Omental fat pad (tissue), 4 donors: ENCODE data around the gene SYT17. TPM values are rescaled to one million over a fixed set of nuclear protein-coding genes. Genes with fewer than 3 reads are reported as not detected.

Experiments used
- ATAC-seq: fragments of 150-250 bp; one replicate; pipeline ENCODE4 v1.9.1; 2016; ENCODE audit warnings: mild to moderate bottlenecking, moderate library complexity; ENCODE audit not compliant: low FRiP score
- DNase-seq: peaks from one replicate; pipeline ENCODE4 v3.0.0-alpha.2; 2019; ENCODE audit warnings: low spot score
- total RNA-seq, 4 donors: library from RNA; depleted of rRNA; stranded (reverse); fragments of >200 nt; gene quantifications; one replicate each; pipeline ENCODE4 v1.1.0, GENCODE V29; 2016
- TF ChIP-seq, protein P1 (sequence below), 3 donors: fragments of 450-650 bp; IDR thresholded peaks; one replicate each; pipeline ENCODE4 v1.5.1; 2016 to 2017; ENCODE audit warnings: antibody characterized with exemption in 3 of 3, mild to moderate bottlenecking in 3 of 3, moderate library complexity in 2 of 3

Gene SYT17
- total RNA-seq, 4 donors from 2014 or later = 3.0 to 15.9 (median 7.1) TPM

DNA sequence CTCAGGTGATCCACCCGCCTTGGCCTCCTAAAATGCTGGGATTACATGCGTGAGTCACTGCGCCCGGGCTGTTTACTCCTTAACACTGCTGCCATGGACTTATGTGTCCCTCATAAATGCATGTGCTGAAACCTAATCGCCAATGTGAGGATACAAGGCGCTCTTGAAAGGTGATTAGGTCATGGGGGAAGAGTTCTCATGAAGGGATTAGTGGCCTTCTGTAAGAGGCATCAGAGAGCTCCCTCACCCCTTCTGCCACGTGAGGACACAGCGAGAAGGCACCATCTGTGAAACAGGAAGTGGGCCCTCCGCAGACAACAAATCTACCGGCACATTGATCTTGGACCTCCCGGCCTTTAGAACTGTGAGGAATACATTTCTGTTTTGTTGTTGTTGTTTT, 35.1 kb upstream of the SYT17 start:
- DNase-seq (no peak), ATAC-seq (no peak)
- TF ChIP-seq, protein P1, sequence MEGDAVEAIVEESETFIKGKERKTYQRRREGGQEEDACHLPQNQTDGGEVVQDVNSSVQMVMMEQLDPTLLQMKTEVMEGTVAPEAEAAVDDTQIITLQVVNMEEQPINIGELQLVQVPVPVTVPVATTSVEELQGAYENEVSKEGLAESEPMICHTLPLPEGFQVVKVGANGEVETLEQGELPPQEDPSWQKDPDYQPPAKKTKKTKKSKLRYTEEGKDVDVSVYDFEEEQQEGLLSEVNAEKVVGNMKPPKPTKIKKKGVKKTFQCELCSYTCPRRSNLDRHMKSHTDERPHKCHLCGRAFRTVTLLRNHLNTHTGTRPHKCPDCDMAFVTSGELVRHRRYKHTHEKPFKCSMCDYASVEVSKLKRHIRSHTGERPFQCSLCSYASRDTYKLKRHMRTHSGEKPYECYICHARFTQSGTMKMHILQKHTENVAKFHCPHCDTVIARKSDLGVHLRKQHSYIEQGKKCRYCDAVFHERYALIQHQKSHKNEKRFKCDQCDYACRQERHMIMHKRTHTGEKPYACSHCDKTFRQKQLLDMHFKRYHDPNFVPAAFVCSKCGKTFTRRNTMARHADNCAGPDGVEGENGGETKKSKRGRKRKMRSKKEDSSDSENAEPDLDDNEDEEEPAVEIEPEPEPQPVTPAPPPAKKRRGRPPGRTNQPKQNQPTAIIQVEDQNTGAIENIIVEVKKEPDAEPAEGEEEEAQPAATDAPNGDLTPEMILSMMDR (IDR thresholded peaks at IDR 0.05) = no peak

DNA sequence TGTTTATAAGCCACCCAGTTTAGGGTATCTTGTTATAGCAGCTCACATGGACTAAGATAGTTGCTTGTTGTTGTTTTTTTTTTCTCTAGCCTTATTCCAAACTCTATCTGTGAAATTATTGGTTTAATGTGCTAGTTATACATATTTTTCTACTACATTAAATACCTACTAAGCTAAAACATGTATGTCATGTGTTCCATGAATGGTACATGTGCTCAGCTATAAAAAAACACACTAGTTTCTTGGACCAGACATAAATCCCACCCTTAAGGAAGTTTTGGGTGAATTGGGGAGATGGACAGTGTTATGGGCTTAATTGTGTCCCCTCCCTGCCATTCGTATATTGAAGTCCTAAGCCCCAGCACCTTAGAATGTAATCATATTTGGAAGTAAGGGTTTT, 34.4 kb upstream of the SYT17 start:
- TF ChIP-seq, protein P1 (IDR thresholded peaks at IDR 0.05) = no peak
- ATAC-seq (no peak), DNase-seq (no peak)

DNA sequence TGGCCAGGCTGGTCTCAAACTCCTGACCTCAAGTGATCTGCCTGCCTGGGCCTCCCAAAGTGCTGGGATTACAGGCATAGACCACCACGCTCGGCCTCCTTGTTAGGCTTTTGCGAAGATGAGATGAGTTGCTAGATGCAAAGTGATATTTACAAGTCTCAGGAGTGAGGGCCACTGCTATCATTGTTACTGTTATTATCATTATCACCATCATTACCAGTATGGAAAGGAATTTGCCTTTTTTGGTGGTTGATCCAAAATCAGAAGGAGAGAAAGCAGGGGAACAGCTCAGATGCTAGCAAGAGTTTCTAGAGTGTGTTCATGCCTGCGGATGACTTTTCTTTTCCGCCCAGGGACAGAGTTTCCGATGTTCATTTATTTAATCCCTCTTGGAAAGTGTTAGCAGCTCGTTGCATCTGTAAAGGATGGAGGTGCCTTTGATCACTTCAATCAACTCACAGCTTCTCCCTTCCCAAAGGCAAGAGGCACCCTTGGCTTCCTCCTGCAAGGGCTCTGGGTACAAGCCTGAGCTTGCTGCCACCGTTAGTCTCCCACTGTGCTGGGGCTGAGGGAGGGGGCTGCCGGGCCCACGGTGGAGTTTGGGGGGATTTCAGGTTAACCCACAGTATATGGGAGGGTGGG, 32.7 kb upstream of the SYT17 start:
- DNase-seq (no peak), ATAC-seq (no peak)
- TF ChIP-seq, protein P1 (IDR thresholded peaks at IDR 0.05) = no peak

DNA sequence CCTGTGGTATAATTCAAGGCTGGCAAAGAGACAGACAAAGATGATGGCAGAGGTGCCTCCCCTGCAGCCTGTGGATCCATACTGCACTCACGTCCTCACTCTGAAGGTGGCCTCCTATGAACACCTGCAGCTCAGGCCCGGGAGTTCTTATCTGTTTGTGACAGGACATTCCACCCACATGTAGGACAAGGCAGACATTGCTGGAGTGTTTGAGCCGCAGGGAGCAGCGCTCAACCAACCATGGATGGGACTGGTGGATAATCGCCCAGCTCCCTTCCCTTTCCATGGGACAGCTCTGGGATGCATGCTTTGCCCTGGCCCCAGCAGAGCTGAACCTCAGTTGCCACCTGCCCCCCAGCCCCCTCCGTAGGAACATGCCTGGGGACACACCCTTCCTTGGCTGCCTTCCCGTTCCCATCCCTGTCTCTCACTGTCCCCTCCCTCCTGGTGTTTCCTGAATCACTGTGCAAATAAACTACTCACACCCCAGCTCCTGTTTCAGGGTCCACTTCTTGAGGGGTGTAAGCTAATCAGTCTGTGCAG, 32.1 kb upstream of the SYT17 start:
- no peak for ATAC-seq
- TF ChIP-seq, protein P1 (IDR thresholded peaks at IDR 0.05) = no peak
- no peak for DNase-seq

DNA sequence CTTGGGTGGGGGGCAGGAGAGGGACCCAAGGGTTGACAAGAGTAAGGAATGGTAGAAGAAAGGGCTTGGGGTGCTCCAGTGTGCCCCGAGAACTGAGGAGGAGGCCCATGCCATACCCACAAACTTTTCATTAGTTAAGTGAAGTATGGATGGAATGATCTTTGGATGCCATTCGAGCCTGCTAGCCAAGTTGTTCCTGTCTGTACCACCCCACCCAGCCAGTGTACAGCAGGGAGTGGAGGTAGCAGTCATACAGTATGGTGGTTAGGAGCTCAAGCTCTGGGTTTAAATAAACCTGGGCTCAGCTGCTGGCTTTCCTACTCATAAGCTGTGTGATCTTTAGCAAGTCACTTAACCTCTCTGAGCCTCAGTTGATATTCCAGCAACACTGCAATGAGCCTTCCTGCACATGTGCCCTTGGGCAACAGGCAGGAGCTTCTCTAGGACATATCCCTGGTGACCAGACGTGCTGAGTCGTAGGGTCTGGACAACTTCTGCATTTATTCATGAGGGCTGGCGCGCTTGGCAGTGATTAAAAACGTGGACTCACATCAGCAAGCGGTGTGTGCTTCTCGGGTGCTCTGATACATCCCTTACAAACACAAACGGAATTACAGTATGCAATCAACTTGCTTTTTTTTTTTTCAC, 31.4 kb upstream of the SYT17 start:
- no peak for DNase-seq
- TF ChIP-seq, protein P1 (IDR thresholded peaks at IDR 0.05) = no peak
- ATAC-seq = peak; percentile 53

DNA sequence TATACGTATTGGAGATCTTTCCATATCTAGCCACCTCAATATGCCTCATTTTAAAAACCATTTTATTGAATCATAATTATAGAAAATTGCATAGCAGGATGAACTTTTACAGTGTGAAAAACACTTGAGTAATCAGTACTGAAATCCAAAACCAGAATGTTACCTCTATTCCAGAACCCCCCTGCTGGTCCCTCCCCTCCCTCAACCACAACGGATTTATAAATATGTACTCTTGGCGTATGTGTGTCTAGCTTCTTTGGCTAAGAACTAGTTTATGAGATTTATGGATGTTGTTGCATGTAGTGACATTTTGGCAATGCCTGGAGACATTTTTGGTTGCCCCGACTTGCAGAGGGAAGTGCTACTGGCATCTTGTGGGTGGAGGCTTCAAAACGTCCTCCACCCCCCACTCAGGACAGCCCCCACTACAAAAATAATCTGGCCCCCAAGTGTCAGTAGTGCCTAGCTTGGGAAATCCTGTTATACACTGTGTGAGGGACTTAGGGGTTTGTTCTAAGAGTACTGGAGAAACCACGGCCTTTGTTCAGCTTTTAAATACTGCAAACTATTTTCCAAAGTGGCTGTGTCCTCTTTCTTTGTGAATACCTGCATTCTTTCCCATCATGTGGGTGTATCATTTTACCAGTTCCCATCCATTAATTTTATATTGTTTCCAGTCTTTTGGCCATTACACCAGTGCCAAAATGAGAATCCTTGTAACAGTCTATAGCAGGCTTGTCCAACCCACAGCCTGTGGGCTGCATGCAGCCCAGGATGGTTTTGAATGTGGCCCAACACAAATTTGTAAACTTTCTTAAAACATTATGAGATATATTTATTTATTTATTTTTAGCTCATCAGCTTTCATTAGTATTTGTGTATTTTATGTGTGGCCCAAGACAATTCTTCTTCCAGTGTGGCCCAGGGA, 30.6 kb upstream of the SYT17 start:
- TF ChIP-seq, protein P1 (IDR thresholded peaks at IDR 0.05) = no peak
- no peak for DNase-seq
- ATAC-seq = peak; percentile 29
